K562 (cell line): Measurements from ENCODE around the gene PCDH9. TPM values are rescaled to one million over a fixed set of nuclear protein-coding genes. Genes with fewer than 3 reads are reported as not detected.
A peak's percentile ranks its signal among the peaks of the same experiment; 100 is the strongest.

Experiments
- CBX3 ChIP-seq, 2 experiments: IDR thresholded peaks; 1 replicate in 1 of 2; 2 replicates in 1 of 2; pipeline ENCODE4 v1.6.1; 2012; ENCODE audit warnings: inconsistent platforms in 2 of 2, low read length in 2 of 2, borderline replicate concordance in 1 of 2, control low read depth in 1 of 2
- DEAF1 ChIP-seq: fragments of 450-650 bp; formaldehyde crosslinking; IDR thresholded peaks from 2 replicates; pipeline ENCODE4 v1.4.0; 2020; ENCODE audit warnings: mild to moderate bottlenecking, moderate library complexity
- HLTF ChIP-seq: fragments of 450-650 bp; IDR thresholded peaks from 2 replicates; pipeline ENCODE4 v1.6.1; 2016
- NCOA4 ChIP-seq: fragments of 450-650 bp; IDR thresholded peaks from 2 replicates; pipeline ENCODE4 v1.6.1; 2018; ENCODE audit warnings: mild to moderate bottlenecking; ENCODE audit not compliant: partially characterized antibody
- RREB1 ChIP-seq: fragments of 250-450 bp; sonication (Bioruptor Pico); IDR thresholded peaks from 2 replicates; pipeline ENCODE4 v1.4.0; 2020
- SMARCE1 ChIP-seq: fragments of 450-650 bp; IDR thresholded peaks from 2 replicates; pipeline ENCODE4 v1.7.1; 2016; ENCODE audit warnings: mild to moderate bottlenecking
- polyA plus RNA-seq, 8 experiments: library from polyadenylated mRNA; depleted of rRNA in 4 of 8; stranded (reverse) in 5 of 8; unstranded in 3 of 8; fragments of >200 nt; fragmentation: Nextera tagmentation in 2 of 8; fragmentation: Illumina TruSeq in 1 of 8; extraction: Ambion mirVana in 2 of 8; extraction: Trizol in 1 of 8; gene quantifications; 2 replicates each; pipeline versions ENCODE4 v1.2.1 to v1.2.3, GENCODE V29; 2011 to 2014; ENCODE audit warnings: inconsistent platforms in 1 of 8, missing spikeins in 1 of 8
- total RNA-seq, 7 experiments: library from RNA; depleted of rRNA in 6 of 7; stranded (reverse); fragments of >200 nt in 6 of 7; fragmentation: Illumina TruSeq in 2 of 7; extraction: Trizol in 2 of 7; gene quantifications; 2 replicates each; pipeline versions ENCODE4 v1.2.1 to v1.2.3, GENCODE V29; 2011 to 2021; ENCODE audit warnings: low replicate concordance in 1 of 7
- TF ChIP-seq, protein P1 (sequence below): fragments of 250-450 bp; sonication (Bioruptor Pico); IDR thresholded peaks from 2 replicates; pipeline ENCODE4 v1.8.0; 2022; ENCODE audit warnings: inconsistent platforms, mild to moderate bottlenecking, moderate library complexity, borderline replicate concordance

The PCDH9 gene
- total and polyA plus RNA-seq, 9 of the 15 experiments (the other 6 are each of a cell fraction or from before 2014, with no cell fraction given) = 1.1 to 6.7 (median 4.9) TPM

- TF ChIP-seq DEAF1 (CRISPR knock-in tag) (peak; percentile 58), NCOA4 (no peak), SMARCE1 (no peak), CBX3 (IDR thresholded peaks at IDR 0.05; ENCODE audit: borderline replicate concordance in 1 of 2, low read length in 2 of 2) (no peak), RREB1 (CRISPR knock-in tag) (no peak), HLTF (no peak)
- TF ChIP-seq, protein P1, sequence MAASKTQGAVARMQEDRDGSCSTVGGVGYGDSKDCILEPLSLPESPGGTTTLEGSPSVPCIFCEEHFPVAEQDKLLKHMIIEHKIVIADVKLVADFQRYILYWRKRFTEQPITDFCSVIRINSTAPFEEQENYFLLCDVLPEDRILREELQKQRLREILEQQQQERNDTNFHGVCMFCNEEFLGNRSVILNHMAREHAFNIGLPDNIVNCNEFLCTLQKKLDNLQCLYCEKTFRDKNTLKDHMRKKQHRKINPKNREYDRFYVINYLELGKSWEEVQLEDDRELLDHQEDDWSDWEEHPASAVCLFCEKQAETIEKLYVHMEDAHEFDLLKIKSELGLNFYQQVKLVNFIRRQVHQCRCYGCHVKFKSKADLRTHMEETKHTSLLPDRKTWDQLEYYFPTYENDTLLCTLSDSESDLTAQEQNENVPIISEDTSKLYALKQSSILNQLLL (CRISPR knock-in tag) = no peak
Measured at GRCh38 chr13:67224148-67224846, 5.8 kb downstream of the PCDH9 start (continued).
